ENCODE data around the gene AGAP1.

Gene AGAP1

GRCh38 chr2:235868645-235869044 is 374.8 kb downstream of the AGAP1 start:
- no peak for DNase-seq (ENCODE audit: low read depth in 2 of 2)

GRCh38 chr2:235870515-235870914 is 376.7 kb downstream of the AGAP1 start:
- DNase-seq (ENCODE audit: low read depth in 2 of 2), result no peak

GRCh38 chr2:235876099-235876679 is 382.3 kb downstream of the AGAP1 start:
- no peak for DNase-seq (ENCODE audit: low read depth in 2 of 2)

GRCh38 chr2:235877275-235877802 is 383.5 kb downstream of the AGAP1 start:
- DNase-seq (ENCODE audit: low read depth in 2 of 2), result no peak

GRCh38 chr2:235879116-235879515 is 385.3 kb downstream of the AGAP1 start:
- no peak for DNase-seq (ENCODE audit: low read depth in 2 of 2)

GRCh38 chr2:235883675-235884074 is 389.8 kb downstream of the AGAP1 start:
- DNase-seq (ENCODE audit: low read depth in 2 of 2), result no peak

GRCh38 chr2:235889302-235889630 is 395.4 kb downstream of the AGAP1 start:
- no peak for DNase-seq (ENCODE audit: low read depth in 2 of 2)

GRCh38 chr2:235893129-235893698 is 399.4 kb downstream of the AGAP1 start:
- no peak for DNase-seq (ENCODE audit: low read depth in 2 of 2)

- DNase-seq (ENCODE audit: low read depth in 2 of 2), result no peak
Measured at GRCh38 chr2:235894839-235895238, 401.0 kb downstream of the AGAP1 start.

GRCh38 chr2:235896061-235896460 is 402.2 kb downstream of the AGAP1 start:
- no peak for DNase-seq (ENCODE audit: low read depth in 2 of 2)

GRCh38 chr2:235897992-235898391 is 404.1 kb downstream of the AGAP1 start:
- no peak for DNase-seq (ENCODE audit: low read depth in 2 of 2)

GRCh38 chr2:235898766-235899165 is 404.9 kb downstream of the AGAP1 start:
- DNase-seq (ENCODE audit: low read depth in 2 of 2), result no peak

GRCh38 chr2:235900631-235901030 is 406.8 kb downstream of the AGAP1 start:
- DNase-seq (ENCODE audit: low read depth in 2 of 2), result no peak

GRCh38 chr2:235901243-235901642 is 407.4 kb downstream of the AGAP1 start:
- no peak for DNase-seq (ENCODE audit: low read depth in 2 of 2)

- DNase-seq (ENCODE audit: low read depth in 2 of 2), result no peak
Measured at GRCh38 chr2:235903782-235904584, 410.1 kb downstream of the AGAP1 start.

GRCh38 chr2:235904585-235904931 is 410.7 kb downstream of the AGAP1 start:
- no peak for DNase-seq (ENCODE audit: low read depth in 2 of 2)

- DNase-seq (ENCODE audit: low read depth in 2 of 2), result no peak
Measured at GRCh38 chr2:235908826-235909225, 415.0 kb downstream of the AGAP1 start.

- no peak for DNase-seq (ENCODE audit: low read depth in 2 of 2)
Measured at GRCh38 chr2:235909358-235909757, 415.5 kb downstream of the AGAP1 start.

GRCh38 chr2:235910067-235910466 is 416.2 kb downstream of the AGAP1 start:
- DNase-seq (ENCODE audit: low read depth in 2 of 2), result no peak

- no peak for DNase-seq (ENCODE audit: low read depth in 2 of 2)
Measured at GRCh38 chr2:235911125-235911524, 417.3 kb downstream of the AGAP1 start.

- DNase-seq (ENCODE audit: low read depth in 2 of 2), result no peak
Measured at GRCh38 chr2:235911633-235912233, 417.9 kb downstream of the AGAP1 start.

GRCh38 chr2:235914756-235915155 is 420.9 kb downstream of the AGAP1 start:
- DNase-seq (ENCODE audit: low read depth in 2 of 2), result no peak

- no peak for DNase-seq (ENCODE audit: low read depth in 2 of 2)
Measured at GRCh38 chr2:235917506-235917905, 423.7 kb downstream of the AGAP1 start.
